Left ventricle myocardium inferior (tissue), 1 donor: ENCODE data around the gene PCYOX1L. TPM values are rescaled to one million over a fixed set of nuclear protein-coding genes. Genes with fewer than 3 reads are reported as not detected.

Source experiments
- DNase-seq: peaks from one replicate; pipeline ENCODE4 v3.0.0-alpha.2; 2020
- H3K27ac ChIP-seq: fragments of 200-600 bp; replicated peaks from 2 replicates; pipeline ENCODE4 v1.8.0; 2021
- H3K27me3 ChIP-seq: fragments of 200-600 bp; 2 replicates; pipeline ENCODE4 v1.8.0; 2021; ENCODE audit warnings: low read depth
- H3K36me3 ChIP-seq: fragments of 200-600 bp; 2 replicates; pipeline ENCODE4 v1.8.0; 2021
- H3K4me1 ChIP-seq: fragments of 200-600 bp; 2 replicates; pipeline ENCODE4 v1.8.0; 2021
- H3K4me3 ChIP-seq: fragments of 200-600 bp; 2 replicates; pipeline ENCODE4 v1.8.0; 2021; ENCODE audit warnings: mild to moderate bottlenecking, moderate library complexity
- H3K9me3 ChIP-seq: fragments of 200-600 bp; replicated peaks from 2 replicates; pipeline ENCODE4 v1.8.0; 2021
- CTCF ChIP-seq: fragments of 200-600 bp; IDR thresholded peaks from 2 replicates; pipeline ENCODE4 v1.8.0; 2021; ENCODE audit warnings: antibody characterized with exemption, mild to moderate bottlenecking, borderline replicate concordance
- intact Hi-C: fragments of 100-400 bp; cut with micrococcal nuclease; formaldehyde crosslinking; loops from one replicate; pipeline ENCODE4 v1.11.0; 2022
- total RNA-seq: library from RNA; stranded (reverse); fragmentation: NEBNext Ultra II Directional; extraction: Animal tissue kit (Norgen Biotek cat#: 25700); gene quantifications from one replicate; pipeline ENCODE4 v1.2.1, GENCODE V29; 2021
- donor health status: DM: no; HTN: yes; CAD: no; lungs with severe emphysema.

PCYOX1L gene
- total RNA-seq, 1 donor from 2014 or later: 3.2 TPM

GRCh38 chr5:149417711-149418368 is 60.0 kb downstream of the PCYOX1L start:
- no peak for TF ChIP-seq CTCF
- intact Hi-C loops: no loop called here
- Histone ChIP-seq H3K9me3 (no peaks in the 10 kb centered on the region), H3K36me3 (peaks cover 4% of the 10 kb centered on the region), H3K27ac (peak overlapping the region; percentile 95), H3K27me3 (no peaks in the 10 kb centered on the region), H3K4me3 (peak overlapping the region; percentile 63), H3K4me1 (peaks cover 98% of the 10 kb centered on the region)
- no peak for DNase-seq

- peak overlapping the region; percentile 95 for H3K27ac ChIP-seq
- DNase-seq: no peak
- H3K9me3 ChIP-seq: no peaks in the 10 kb centered on the region
- peaks cover 5% of the 10 kb centered on the region for H3K36me3 ChIP-seq
- no peaks in the 10 kb centered on the region for H3K27me3 ChIP-seq
- H3K4me3 ChIP-seq: peak overlapping the region; percentile 63
- TF ChIP-seq CTCF: no peak
- intact Hi-C loops: no loop called here
- peaks cover 98% of the 10 kb centered on the region for H3K4me1 ChIP-seq
These were observed 61.2 kb downstream of the PCYOX1L start for GRCh38 chr5:149418910-149419531.

Other genes with a start within 250 kb of the PCYOX1L start
- 122 TPM for gene ABLIM3, start 216.6 kb upstream of the PCYOX1L start, total RNA-seq
- gene AFAP1L1, start 86.2 kb upstream of the PCYOX1L start, total RNA-seq: 40.6 TPM
- gene GRPEL2, start 12.5 kb upstream of the PCYOX1L start, total RNA-seq: 7.6 TPM
- not detected for gene IL17B, start 21.2 kb downstream of the PCYOX1L start, total RNA-seq
- gene CSNK1A1, start 193.4 kb downstream of the PCYOX1L start, total RNA-seq: 180 TPM
- gene ARHGEF37, start 223.5 kb downstream of the PCYOX1L start, total RNA-seq: 22.8 TPM